Keratinocyte (primary cell): ENCODE results near the gene P4HB.

ENCODE experiments used
- EZH2 ChIP-seq: IDR thresholded peaks from one replicate; pipeline ENCODE4 v1.6.1; 2012; ENCODE audit warnings: inconsistent platforms, mild to moderate bottlenecking, low read length, moderate library complexity
- TF ChIP-seq, protein P1 (sequence below), 3 experiments: IDR thresholded peaks in 1 of 3; conservative IDR thresholded peaks in 1 of 3; optimal IDR thresholded peaks in 1 of 3; 2 replicates in 2 of 3; 3 replicates in 1 of 3; pipeline versions ENCODE3 to v1.5.1; 2011; ENCODE audit warnings: low read length in 3 of 3, mild to moderate bottlenecking in 3 of 3, moderate library complexity in 2 of 3, control low read depth in 1 of 3, inconsistent platforms in 1 of 3; ENCODE audit not compliant: insufficient read depth in 2 of 3; ENCODE audit errors: extremely low read depth in 1 of 3

DNA sequence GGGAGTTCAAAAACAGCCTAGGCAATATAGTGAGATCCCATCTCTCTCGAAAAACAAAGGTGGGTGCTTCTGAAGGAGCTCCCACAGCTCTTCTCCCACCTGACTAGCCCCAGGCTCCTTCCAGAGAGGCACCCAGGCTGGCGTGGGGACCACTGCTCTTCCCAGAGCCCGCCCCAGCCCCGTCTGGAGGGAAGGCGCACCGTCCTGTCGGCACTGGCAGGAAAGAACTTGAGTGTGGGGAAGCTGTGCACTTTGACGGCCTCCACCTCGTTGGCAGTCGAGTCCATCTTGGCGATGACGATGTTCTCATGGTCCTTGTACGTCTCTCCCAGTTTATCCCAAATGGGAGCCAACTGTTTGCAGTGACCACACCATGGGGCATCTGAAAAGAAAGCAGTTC, 15.0 kb downstream of the P4HB start:
- TF ChIP-seq, protein P1, sequence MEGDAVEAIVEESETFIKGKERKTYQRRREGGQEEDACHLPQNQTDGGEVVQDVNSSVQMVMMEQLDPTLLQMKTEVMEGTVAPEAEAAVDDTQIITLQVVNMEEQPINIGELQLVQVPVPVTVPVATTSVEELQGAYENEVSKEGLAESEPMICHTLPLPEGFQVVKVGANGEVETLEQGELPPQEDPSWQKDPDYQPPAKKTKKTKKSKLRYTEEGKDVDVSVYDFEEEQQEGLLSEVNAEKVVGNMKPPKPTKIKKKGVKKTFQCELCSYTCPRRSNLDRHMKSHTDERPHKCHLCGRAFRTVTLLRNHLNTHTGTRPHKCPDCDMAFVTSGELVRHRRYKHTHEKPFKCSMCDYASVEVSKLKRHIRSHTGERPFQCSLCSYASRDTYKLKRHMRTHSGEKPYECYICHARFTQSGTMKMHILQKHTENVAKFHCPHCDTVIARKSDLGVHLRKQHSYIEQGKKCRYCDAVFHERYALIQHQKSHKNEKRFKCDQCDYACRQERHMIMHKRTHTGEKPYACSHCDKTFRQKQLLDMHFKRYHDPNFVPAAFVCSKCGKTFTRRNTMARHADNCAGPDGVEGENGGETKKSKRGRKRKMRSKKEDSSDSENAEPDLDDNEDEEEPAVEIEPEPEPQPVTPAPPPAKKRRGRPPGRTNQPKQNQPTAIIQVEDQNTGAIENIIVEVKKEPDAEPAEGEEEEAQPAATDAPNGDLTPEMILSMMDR (optimal IDR thresholded peaks at IDR 0.05 in 1 of 3, IDR thresholded peaks at IDR 0.05 in 1 of 3, conservative IDR thresholded peaks at IDR 0.05 in 1 of 3; ENCODE audit: extremely low read depth in 1 of 3, insufficient read depth in 2 of 3, low read length in 3 of 3), result no peak
- no peak for TF ChIP-seq EZH2
